HG03159 (cell line): Measurements from ENCODE around the gene PRELID2.
"Not testable (repeated sequence)": the region's sequence is repeated elsewhere in the genome, so short reads cannot be mapped to it uniquely, and the experiment has no call there.

ENCODE experiments used
- ATAC-seq: cut with Tn5 transposase; IDR thresholded peaks from one replicate; pipeline ENCODE4 v1.9.1; 2021; ENCODE audit warnings: mild to moderate bottlenecking, moderate library complexity; ENCODE audit not compliant: unreplicated experiment

PRELID2 gene

DNA sequence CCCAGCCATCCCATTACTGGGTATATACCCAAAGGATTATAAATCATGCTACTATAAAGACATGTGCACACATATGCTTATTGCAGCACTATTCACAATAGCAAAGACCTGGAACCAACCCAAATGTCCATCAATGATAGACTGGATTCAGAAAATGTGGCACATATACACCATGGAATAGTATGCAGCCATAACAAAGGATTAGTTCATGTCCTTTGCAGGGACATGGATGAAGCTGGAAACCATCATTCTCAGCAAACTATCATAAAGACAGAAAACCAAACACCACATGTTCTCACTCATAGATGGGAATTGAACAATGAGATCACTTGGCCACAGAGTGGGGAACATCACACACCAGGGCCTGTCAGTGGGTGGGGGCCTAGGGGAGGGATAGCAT is 36.6 kb downstream of the PRELID2 start:
- not testable (repeated sequence) for ATAC-seq

DNA sequence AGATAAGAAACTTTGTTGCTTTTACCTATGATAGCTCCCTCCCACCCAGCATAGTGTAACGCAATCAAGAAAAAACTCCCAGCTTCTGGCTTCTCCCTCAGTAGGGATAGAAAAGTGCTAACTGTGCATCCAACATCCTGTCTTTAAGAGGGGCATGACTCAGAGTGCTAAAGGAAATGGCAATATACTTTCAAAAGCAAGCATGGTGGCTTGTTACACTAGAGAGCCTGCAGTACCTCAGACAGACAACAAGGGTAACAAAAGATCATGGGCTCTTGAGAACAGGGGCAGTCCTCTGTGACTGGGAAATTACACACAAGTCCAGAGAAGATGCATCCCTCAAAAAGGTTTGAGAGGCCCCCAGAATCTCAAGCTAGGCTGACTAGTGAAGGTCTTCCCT is 37.8 kb downstream of the PRELID2 start:
- ATAC-seq = no peak

DNA sequence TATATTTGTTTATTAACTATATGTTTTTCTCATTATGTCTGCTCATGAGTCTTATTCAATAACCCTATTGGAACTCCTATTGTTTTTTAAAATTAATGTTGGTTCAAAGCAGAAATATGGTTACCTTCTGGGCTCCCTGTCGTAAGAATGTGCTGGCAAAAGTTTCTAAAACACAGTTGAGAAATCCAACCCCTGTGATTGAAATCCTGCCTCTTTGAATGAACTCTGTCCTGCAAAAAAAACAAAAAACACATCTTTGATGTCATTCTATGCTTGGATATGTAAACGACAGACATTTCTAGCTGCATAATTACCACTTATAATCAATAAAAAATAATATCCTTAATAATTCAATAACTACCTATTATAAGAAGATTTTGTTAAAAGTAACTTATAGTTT is 38.8 kb downstream of the PRELID2 start:
- no peak for ATAC-seq

DNA sequence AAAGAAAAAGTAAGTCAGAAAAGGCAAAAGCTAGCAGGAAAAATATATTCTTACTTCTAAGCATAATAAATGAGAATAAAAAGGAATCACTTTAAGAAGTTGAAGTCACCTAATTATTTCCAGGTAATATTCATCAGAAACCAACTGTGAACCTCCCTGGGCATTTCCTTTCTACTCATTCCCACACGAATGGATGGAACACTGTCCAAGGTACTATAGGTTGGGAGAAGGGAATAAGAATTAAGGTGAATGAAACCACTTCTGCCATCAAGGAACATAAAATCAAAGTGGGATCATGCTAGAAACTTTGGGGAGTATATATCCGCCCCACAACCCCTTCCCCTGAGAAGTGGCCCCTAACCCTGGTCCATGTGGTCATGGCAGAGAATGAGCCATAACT is 41.6 kb downstream of the PRELID2 start:
- no peak for ATAC-seq

DNA sequence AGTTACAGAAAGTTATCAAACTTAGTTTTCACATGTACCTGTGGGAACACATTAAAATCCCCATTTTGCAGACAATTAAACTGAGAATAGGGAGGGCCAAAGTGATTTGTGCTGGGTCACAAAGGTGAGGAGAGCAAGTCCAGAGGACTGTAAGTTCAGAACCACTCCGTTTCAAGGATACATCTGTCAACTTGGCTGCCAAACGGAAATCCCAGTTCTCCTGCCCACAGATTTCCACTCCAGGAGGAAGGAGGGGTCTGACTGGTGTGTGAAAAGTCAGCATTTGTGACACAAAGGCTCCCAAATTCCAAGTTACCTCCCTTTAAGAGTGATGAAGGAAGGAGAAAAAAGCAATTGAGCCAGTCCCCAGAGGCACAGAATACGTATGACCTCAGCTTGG is 42.3 kb downstream of the PRELID2 start:
- no peak for ATAC-seq

DNA sequence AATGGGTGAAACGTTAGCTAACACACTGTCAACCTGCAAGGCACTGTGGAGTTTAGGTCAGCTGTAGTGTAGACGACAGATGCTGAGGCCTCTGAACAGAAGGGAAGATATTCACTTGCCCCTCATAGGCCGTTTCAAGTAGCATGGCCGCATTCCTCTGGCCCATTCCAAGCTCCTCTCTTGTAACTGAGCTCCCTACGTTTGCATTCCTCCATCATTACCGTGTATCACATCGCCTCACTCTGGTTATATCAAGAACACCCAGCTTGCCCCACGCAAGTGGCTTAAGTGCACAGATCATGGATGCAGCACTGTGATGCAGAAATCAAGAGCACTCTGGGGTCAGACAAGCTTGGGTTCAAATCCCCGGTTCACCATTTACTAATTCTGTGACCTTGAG is 43.3 kb downstream of the PRELID2 start:
- no peak for ATAC-seq

DNA sequence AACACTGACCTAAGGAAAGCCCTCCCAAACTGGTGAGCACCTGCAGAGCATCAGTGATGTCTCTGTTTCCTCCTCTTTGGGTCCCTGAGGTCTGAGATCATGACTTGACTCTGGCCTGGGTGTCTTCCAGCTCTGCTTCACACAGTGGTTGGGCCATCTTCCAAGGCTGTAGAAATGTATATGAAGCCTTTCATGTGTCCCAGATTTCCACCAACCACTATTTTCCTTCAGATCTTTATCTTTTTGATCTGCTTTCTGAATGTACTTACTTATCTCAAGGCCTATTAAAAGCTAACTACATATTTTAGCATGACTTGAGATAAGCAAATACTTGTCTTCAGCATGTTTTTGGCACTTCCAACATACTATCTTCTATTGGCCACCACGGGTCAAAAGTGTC is 47.1 kb downstream of the PRELID2 start:
- no peak for ATAC-seq

DNA sequence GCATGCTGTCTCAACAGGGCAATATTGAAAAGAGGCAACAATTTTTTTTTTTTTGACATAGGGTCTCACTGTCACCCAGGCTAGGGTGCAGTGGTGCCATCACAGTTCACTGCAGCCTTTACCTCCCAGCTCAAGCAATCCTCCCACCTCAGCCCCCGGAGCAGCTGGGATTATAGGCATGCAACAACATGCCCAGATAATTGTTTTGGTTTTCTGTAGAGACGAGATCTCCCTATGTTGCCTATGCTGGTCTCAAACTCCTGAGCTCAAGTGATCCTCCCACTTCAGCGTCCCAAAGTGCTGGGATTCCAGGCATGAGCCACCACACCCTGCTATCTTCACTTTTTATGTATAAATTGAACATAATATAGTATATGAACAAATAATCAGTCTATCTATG is 47.6 kb downstream of the PRELID2 start:
- ATAC-seq = no peak

DNA sequence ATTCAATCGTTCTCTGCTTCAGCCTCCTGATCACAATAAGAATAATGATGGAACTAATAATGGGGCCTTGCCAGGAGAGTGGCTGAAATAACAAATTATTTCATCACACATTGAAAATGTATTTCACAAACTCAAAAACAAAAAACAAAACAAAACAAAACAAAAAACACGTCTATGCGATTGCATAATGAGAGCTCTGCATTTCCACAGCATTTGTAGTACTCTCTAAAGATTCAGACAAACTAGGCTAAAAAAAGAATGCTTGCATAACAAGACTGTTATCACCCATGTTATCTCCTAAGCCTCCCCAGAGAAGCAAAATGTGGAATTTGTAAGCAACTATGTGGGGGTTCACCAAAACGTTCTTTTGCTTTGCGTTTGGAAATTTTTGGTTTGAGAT is 48.1 kb downstream of the PRELID2 start:
- no peak for ATAC-seq

DNA sequence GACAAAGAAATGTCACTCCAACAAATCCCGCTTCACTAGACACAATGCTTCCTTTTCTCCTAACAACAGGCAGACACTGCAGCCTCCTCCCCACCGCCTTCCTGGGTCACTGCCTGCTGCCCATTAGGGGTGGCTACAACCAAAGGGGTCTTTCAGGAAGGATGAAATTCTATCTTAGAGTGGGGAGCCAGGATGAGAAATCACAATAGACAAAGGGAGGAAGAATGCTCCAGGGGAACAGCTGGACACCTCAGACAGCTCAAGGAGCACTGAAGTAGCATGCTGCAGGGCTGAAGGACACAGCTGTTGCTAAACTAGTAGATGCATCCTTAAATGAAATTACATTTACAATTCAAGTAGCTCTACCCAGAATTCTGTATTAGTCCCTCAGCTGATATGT is 54.2 kb downstream of the PRELID2 start:
- ATAC-seq = no peak

DNA sequence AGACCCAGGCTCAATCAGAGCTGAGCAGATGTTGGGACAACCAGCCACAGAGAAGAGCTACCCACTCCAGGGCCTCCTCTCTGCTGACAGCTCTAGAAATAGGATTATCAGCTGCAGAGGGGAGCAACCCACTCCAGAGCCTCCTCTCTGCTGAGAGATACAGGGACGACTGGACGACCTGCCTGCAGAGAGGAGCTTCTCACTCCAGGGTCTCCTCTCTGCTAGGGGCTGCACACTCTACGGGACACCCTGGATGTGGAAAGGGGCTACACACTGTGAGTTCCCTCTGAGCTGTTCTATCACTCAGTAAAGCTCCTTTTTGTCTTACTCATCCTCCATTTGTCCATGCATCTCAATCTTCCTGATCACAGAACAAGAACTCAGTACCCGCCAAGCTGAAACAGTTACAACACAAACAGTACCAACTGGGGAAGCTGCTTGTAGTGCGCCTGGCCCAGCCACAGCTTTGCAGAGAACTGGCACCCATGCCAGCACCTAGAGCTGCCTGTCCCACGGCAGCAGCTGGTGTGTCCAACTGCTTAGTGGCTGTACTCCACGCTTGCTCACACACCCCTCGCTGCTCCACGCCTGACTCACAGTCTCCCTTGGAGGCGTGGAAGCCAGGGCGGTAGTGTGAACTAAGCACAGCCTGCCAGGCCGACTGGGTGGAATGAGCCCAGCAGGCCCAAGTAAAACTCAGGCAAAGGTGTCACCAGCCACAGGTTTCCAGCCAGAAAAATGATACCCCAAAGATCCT is 56.8 kb downstream of the PRELID2 start:
- no peak for ATAC-seq

DNA sequence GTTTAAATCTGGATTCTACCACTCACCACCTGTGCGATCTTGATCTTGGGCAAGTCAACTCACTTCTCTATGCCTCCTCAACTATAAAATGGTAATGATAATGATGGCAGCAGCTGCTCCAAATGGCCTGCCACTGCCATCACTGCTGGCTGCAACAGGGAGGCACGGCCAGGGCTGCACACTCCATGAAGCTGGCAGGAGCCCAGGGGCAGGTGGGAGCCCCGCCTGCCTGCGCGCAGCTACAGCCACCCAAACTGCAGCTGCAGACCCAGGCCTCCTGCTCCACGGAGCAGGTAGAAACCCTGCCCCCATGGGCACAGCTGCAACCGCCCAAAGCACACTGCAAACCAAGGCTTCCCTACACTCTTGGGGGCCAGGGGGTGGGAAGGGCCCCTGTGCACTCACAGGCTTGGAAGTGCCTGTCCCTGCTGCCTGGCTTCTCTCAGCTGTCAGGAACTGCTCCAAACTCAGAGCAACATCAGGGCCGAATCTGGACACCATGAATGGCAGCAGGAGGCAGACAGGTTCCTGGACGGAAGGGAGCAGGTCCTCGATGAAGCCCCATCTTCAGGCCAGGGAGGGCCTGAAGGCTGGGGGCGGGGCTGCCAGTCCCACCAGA is 57.6 kb downstream of the PRELID2 start:
- no peak for ATAC-seq

DNA sequence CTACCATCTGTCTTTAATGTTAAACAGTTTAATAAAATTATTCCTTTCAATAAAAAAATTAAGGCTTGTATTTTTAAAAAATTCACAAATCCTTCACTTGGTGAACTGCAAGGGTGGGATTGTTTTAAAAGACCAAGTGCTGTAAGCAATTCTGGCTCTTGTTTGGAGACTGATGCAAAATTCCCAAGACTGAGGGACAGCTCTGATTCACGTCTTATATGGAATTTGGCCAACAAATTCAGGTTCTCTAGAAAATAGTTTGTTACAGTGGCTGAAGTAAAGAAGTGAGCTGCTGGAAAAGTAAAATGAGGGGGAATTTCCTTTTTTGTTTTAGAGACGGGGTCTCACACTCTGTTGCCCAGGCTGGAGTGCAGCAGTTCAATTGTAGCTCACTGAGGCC is 58.3 kb downstream of the PRELID2 start:
- no peak for ATAC-seq

DNA sequence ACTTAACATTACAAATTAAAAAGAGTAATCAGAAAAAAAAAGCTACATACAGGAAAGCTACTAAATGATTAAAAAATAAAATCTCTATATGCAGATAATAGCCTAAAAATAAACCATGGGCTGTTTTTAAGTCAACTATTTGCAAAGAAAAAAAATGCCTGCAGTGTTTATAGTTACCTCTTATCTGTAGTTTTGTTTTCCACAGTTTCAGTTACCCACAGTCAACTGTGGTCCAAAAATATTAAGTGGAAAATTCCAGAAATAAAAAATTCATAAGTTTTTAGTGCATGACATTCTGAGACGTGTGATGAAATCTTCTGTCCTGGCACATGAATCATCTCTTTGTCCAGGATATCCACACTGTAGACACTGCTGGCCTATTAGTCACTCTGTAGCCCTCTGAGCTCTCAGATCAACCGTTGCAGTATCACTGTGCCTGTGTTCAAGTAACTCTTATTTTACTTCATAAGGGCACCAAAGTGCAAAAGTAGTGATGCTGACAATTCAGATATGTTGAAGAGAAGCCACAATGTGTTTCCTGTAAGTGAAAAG is 59.2 kb downstream of the PRELID2 start:
- ATAC-seq = no peak

DNA sequence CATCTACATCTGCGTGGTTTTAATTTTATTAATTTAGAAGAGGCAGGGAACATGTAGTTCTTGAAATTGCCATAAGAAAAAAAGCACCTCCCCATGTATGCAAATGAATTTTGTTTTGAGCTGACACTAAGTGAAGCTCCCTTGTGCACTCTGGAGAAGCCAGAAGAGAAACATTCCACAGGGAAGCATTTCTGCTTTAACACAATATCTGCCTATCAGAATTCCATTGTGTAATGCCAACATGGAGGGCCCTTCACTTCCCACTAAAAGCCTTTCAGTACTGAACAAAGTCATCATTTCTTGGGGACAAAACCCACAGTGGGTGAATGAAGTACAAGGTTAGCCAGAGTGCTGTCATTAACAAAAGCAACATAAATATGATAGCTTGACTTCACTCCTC is 59.7 kb downstream of the PRELID2 start:
- ATAC-seq = no peak

DNA sequence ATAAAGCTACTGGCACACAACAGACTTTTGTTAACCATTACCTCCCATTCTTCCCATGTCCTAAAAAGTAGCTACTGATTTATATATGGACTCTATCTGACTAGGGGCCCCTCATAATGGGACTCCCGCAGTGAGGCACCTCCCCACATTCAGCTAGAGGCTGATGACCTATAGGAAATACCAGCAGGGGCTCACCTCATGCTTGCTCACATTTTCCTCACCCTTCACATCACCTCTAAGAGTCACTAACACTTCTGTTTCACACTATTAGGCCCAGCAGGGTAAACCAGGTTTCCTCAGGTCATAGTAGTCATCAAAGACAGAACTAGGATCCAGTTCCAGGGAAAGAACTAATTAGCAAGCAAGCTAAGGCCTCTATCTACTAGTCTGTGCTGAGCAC is 60.7 kb downstream of the PRELID2 start:
- ATAC-seq = no peak

DNA sequence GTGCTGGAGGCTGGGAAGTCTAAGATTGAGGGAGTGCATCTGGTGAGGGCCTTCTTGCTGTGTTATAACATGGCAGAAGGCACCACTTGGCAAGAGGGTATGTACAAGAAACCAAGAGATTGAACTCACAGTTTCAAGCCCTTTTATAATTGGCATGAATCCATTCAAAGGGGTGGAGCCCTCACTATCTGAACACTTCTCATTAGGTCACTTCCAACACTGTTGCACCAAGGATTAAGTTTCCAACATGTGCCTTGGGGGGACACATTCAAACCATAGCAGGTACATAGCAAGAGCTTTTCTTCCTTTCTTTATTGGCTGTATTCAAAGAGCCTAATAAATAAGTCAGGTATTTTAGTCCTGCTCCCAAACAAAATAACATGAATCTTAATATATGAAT is 62.7 kb downstream of the PRELID2 start:
- no peak for ATAC-seq

DNA sequence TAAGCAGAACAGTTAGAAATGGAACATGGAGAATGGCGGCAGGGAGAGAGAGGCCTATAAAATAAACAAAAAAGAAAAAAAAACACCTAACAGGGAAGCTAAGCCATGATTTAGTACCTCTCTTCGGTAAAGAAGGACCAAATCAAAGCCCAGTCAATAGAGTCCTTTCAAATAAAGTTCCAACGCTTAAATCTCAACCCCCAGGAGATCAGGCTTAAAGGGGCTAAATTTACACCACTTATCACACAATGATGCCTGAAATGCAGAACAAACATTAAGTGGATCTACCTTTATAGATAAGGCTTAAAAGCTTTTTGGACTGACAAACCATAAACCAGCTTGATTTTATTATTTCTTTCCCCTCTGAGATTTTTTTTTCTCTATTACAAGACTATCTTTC is 66.3 kb downstream of the PRELID2 start:
- ATAC-seq = no peak

DNA sequence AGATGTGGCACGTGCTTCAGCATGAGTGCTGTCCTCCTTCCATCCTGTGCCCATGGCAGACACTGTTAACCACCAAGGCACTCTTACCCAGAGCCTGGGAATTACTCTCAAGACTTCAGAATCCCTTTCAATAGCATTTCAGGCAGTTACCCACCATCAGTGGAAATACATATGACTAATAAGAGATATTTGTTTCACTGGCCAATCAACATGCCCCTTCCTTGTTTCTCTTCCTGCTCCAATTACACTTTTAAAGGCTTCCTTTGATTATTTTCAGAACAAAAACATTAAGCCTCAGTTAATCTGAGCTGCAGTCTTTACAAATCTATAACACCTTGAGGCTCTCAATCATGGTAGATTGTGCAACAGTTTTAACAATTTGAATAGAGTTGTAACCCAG is 70.8 kb downstream of the PRELID2 start:
- no peak for ATAC-seq

DNA sequence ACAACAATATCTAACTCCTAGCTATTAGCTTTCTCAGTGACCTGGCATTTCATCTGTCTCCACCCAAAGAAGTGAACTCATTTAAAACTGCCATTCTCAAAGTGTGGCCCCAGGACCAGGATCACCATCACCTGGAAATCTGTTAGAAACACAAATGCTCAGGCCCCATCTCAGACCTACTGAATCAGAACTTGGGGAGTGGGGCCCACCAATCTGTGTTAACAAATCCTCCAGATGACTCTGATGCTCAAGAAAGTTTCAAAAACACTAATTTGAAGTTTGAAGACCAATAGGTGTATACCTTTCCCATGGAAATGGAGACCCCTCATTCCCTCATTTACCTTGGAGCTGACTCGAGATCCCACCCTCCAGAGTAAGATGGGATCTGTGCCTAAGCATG is 72.3 kb downstream of the PRELID2 start:
- no peak for ATAC-seq

DNA sequence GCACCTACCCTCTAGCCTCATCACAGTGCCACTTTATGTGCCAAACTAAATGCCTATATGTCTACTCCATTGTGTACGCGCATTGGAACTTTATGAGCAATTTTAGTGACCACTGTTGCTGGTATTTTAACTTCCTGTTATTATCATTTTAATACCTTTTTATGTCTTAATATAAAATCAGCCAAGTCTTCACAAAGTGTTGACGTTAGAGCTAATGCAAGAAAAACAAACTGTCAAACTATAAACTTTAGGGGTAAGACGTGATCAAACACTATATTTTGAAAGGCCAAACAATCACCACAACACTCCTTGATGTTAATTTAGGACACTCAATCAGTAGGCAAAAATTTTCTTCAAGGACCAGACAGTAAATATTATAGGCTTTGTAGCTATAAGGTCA is 73.9 kb downstream of the PRELID2 start:
- ATAC-seq = no peak

DNA sequence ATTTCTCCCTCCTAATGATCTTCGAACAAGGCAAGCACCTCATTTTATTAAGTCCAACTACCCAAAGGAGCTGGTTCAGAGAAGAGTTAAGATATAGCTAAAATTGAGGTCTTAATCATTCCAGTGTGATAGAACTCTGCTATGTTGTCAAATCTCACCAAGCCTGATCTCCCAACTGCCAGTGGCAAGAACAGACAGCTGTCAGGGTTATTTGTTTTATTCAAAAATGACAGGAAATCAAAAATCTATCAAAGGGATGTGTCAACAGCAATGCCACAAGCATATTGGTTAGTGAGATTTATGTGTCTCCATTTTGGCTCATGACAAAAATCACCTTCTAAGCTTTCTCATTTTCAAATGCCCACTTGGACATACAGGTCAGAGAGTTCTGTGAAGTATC is 74.5 kb downstream of the PRELID2 start:
- ATAC-seq = no peak

DNA sequence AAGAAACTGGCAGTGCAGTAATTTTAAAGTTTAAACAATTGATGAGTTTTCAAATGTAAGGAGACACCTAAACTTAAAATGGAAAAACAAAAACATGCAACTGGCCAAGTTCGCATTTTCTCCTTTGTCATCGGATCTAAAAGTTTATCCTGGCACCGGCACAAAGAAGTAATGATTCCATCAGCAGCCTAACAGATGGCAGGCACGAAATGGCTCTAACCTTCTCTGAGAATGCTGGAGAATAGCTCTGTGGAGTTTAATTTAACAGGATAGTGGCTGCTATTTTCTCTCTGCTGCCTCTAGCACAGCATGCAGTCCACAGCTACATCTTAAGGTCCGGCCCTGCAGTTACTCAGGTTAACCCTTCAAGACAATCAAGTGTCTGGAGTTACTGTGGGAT is 82.2 kb downstream of the PRELID2 start:
- ATAC-seq = no peak
